NCI-H2029 (cell line): ENCODE data around the gene GAS5.
A peak's percentile ranks its signal among the peaks of the same experiment; 100 is the strongest.
"Not testable (repeated sequence)": the region's sequence is repeated elsewhere in the genome, so short reads cannot be mapped to it uniquely, and the experiment has no call there.

Experiments
- DNase-seq: peaks from one replicate; lab custom pipeline; 2025; lab: John Stamatoyannopoulos, UW

GAS5 gene

DNA sequence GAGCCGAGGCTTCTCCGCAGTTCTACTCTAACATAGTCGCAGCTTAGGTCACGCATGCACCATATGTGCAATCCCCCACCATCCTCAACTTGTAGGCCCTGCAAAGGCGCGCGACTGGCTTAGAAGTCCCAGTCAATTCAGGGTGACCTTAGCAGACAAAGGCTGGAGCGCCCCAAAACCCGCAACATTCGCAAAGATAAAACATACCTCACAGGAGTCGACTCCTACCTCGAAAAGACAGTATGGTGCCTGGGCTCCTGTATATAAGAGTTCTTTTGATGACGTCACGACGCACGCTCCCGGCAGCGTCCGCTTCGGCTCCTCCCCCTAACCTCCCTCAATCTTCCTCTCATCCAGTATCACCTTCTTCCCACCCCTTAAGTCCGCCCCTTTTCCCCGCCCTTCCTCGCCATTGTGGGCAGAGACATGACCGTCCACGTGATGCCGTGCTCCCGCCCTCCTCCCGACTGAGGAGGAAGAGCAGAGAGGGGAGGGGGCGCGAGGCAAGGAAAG, at the start of gene GAS5:
TSS of gene GAS5 (minus strand) at position 237 of the 513 bp plus-strand sequence.
- DNase-seq: peak; percentile 97

DNA sequence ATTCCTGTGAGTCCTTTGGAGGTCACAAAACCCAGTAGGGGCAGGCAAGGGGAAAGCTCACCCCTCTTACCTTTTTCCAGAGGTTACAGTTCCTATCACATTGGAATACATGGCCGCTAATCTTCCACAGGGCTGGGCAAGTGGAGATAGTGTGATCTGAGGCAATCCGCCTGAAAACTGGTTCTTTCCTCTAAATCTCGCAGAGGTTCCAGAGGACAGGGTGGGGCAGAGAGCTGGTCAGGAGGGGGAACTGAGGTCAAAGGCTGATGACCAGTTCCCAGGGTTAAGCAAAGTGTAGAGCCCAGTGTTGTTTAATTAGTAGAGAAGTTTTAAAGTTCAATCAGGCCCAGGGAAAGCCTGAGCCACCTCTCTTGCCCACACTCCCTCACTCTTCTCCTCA, 49.4 kb upstream of the GAS5 start, which contains the start of gene SERPINC1:
TSS of gene SERPINC1 (minus strand) at position 179 of the 400 bp plus-strand sequence. CDS start at position 111, 68 bp downstream.
- DNase-seq: no peak

DNA sequence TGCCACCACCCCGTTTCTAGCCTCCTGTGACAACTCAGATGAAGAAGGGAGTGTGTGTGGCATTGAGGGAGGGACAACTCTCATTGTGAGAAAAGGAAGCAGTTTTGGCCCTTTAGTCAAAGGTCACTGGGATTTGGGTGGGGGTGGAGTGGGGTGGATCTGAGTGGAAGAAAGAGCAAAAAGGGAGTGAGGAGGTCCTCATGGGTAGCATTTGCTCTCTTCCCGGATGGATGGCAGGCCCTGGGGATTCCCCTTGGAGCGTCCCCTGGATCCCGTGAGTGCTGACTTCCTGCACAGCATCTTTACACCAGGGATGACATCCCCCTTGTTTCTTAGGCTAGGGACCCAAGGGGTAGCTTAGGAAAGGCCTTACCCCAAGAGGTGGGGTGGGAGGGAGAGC, 48.9 kb upstream of the GAS5 start:
- no peak for DNase-seq

DNA sequence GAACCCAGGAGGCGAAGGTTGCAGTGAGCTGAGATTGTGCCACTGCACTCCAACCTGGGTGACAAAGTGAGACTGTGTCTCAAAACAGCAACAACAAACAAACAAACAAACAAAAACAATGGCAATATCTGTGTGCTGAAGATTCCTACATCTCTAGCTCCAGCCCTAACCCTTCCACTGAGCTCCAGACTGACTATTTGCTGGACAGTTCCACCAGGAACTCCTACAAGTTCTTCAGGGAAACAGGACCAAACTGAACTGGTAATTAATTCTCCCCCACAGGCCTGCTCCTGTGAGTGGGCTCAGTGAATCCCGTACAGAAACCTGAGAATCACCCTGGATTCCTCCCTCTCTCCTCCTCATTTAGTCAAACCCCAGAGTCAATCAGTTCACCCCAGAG, 47.8 kb upstream of the GAS5 start:
- DNase-seq: no peak

DNA sequence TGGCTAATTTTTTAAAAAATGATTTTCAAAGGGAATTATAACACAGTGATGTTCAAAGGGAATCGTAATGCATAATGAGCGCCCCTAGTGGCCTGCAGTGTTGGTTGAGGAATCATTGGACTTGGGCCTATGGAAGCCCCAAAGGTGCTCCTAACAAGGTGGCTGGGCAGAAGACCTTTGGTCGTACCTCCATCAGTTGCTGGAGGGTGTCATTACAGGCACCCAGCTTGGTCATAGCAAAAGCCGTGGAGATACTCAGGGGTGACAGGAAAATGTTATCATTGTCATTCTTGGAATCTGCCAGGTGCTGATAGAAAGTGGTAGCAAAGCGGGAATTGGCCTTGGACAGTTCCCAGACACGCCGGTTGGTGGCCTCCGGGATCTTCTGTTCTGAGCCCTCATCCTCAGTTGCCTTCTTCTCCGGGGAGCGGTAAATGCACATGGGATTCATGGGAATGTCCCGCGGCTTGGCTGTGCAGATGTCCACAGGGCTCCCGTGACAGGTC, 46.6 kb upstream of the GAS5 start:
- no peak for DNase-seq

- DNase-seq: no peak
Measured at GRCh38 chr1:173913111-173913510, 45.3 kb upstream of the GAS5 start.

GRCh38 chr1:173903827-173904531, 36.2 kb upstream of the GAS5 start:
- DNase-seq: no peak

DNA sequence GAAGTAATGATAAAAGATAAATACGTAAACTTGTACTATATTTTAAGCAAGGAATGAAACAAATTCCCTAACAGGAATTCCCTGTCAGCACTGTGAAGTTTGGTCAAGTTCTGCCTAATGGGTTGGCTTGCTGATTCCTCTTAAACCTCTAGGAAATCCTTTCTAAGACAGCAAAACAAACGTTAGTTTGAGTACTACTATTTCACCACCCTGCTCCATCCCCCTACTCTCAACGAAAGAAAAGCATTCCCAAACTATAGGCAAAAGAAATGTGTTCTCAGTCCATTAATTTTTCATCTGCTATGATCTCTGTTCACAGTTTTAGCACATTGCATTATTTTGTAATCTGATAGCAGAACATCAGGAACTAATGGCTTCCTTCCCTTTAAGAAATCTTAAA, 33.2 kb upstream of the GAS5 start:
- no peak for DNase-seq

- DNase-seq: no peak
Measured at GRCh38 chr1:173900427-173900826, 32.6 kb upstream of the GAS5 start.

- DNase-seq: no peak
Measured at GRCh38 chr1:173894189-173894588, 26.4 kb upstream of the GAS5 start.

GRCh38 chr1:173893611-173894010, 25.8 kb upstream of the GAS5 start:
- no peak for DNase-seq

- DNase-seq: no peak
Measured at GRCh38 chr1:173889885-173890284, 22.1 kb upstream of the GAS5 start.

DNA sequence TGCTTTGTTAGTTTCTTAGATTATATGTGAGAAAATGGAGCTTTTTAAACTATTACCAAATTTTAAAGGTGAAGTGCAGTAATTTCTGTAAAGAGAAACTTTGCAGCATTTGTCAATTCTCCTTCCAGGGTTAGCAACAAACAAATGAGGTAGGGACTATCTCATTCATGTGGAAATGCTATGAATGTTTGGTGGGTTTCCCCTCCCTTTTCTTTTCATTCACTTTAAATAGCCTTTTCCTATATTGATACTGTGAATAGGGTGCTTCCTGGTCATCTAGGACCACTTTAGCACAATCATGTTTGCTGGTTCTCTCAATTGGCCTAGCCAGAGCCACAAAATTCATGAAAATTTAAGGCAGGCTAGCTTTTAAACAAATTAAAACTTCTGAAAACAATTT, 21.0 kb upstream of the GAS5 start:
- DNase-seq: no peak

DNA sequence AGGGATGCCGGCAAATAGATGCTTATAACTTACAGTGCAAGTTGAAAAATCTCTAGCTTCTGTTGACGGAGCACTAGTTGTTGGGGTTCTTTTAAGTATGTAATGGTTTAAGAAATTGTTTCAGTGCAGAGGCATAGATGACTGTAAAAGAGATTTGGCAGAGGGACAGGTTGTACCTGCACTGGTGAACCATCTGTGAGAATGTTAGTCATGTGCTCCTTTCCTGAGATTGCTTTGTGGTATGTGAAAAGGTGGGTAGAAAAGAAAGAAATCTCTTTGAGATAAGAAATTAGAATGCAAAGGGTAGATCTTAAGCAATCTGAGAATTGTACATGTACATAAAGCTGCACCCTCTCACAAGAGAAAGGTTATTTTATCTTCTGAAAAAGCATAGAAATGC, 19.8 kb upstream of the GAS5 start:
- DNase-seq: no peak

- DNase-seq: no peak
Measured at GRCh38 chr1:173886746-173887611, 19.2 kb upstream of the GAS5 start.

GRCh38 chr1:173884701-173885100, 16.9 kb upstream of the GAS5 start:
- no peak for DNase-seq

- not testable (repeated sequence) for DNase-seq
Measured at GRCh38 chr1:173881117-173881516, 13.3 kb upstream of the GAS5 start.

- DNase-seq: no peak
Measured at GRCh38 chr1:173878251-173878650, 10.5 kb upstream of the GAS5 start.

DNA sequence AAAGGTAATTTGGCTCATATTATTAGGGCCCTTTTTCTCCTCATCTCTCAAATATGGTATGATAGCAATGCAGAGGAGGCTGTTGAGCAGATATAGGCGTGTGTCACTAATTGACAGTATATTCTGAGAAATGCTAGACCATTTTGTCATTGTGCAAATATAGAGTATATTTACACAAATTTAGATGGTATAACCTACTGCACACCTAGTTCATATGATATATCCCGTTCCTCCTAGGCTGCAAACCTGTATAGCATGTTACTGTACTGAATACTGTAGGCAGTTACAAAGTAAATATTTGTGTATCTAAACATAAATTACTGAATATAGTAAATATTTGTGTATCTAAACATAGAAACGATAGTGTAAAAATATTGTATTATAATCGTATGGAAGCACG, 8.9 kb upstream of the GAS5 start:
- DNase-seq: no peak

- no peak for DNase-seq
Measured at GRCh38 chr1:173871500-173871899, 3.7 kb upstream of the GAS5 start.

DNA sequence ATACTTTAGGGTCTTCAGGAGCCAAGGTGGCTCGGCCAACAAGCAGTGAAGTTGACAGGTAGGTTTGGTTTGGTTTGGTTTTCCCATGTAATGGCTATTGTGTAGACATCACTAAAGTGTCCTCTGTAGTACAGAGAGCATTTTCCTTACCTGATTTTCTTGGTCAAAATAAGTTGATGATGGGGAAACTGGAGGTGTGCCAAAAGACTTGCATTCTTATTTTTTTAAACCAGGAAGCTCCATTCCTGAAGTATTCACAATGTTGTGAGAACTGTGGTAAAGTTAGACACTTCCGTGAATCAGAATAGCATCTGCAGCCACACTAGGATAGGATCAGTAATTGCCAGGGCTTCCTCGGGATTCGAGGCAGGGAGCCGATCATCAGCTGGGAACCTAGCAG, 3.3 kb upstream of the GAS5 start:
- no peak for DNase-seq

GRCh38 chr1:173870252-173871075, 2.7 kb upstream of the GAS5 start:
- peak; percentile 41 for DNase-seq
